Keratinocyte (primary cell): Measurements from ENCODE around the gene LRRC17. TPM values are rescaled to one million over a fixed set of nuclear protein-coding genes. Genes with fewer than 3 reads are reported as not detected.

Experiments used
- DNase-seq: peaks from one replicate; pipeline ENCODE4 v3.0.0-alpha.2; 2011; ENCODE audit warnings: low read depth, missing footprints, low spot score
- FAIRE-seq: peaks from 2 replicates; lab custom pipeline; 2011; peaks lifted over from hg19 to GRCh38; lab: Jason Lieb, UNC
- H2AFZ ChIP-seq: 2 replicates; pipeline ENCODE4 v1.6.0; 2012; ENCODE audit warnings: low read length, control low read depth, inconsistent platforms; ENCODE audit not compliant: control insufficient read depth
- H3K27ac ChIP-seq: 2 replicates; pipeline ENCODE4 v1.5.1; 2011; ENCODE audit warnings: low read length; ENCODE audit not compliant: control insufficient read depth, insufficient read depth
- H3K27me3 ChIP-seq: 3 replicates; pipeline ENCODE4 v1.6.0; 2011; ENCODE audit warnings: low read length; ENCODE audit not compliant: control insufficient read depth, insufficient read depth; ENCODE audit errors: extremely low read depth
- H3K36me3 ChIP-seq, 2 experiments: 2 replicates in 1 of 2; 3 replicates in 1 of 2; pipeline ENCODE4 v1.5.1; 2011; ENCODE audit warnings: low read length in 2 of 2, mild to moderate bottlenecking in 1 of 2; ENCODE audit not compliant: control insufficient read depth in 2 of 2, insufficient read depth in 2 of 2; ENCODE audit errors: extremely low read depth in 1 of 2
- H3K4me1 ChIP-seq: 3 replicates; pipeline ENCODE4 v1.5.1; 2011; ENCODE audit warnings: low read length; ENCODE audit not compliant: control insufficient read depth, insufficient read depth; ENCODE audit errors: extremely low read depth
- H3K4me2 ChIP-seq: 3 replicates; pipeline ENCODE4 v1.6.0; 2011; ENCODE audit warnings: low read depth, low read length; ENCODE audit not compliant: control insufficient read depth, insufficient read depth; ENCODE audit errors: extremely low read depth
- H3K4me3 ChIP-seq, 3 experiments: fragments of 200-600 bp in 1 of 3; sonication (generic) in 1 of 3; 2 replicates in 2 of 3; 3 replicates in 1 of 3; pipeline ENCODE4 v1.5.1; 2011 to 2016; ENCODE audit warnings: low read length in 3 of 3, mild to moderate bottlenecking in 3 of 3, control low read depth in 2 of 3, inconsistent platforms in 1 of 3, low read depth in 1 of 3, mixed read lengths in 1 of 3, mixed run types in 1 of 3, moderate library complexity in 1 of 3; ENCODE audit not compliant: control insufficient read depth in 2 of 3, insufficient read depth in 2 of 3; ENCODE audit errors: extremely low read depth in 1 of 3
- H3K79me2 ChIP-seq: 2 replicates; pipeline ENCODE4 v1.6.0; 2012; ENCODE audit warnings: low read length; ENCODE audit not compliant: control insufficient read depth, insufficient read depth
- H3K9ac ChIP-seq: 3 replicates; pipeline ENCODE4 v1.6.0; 2011; ENCODE audit warnings: low read length; ENCODE audit not compliant: control insufficient read depth, insufficient read depth; ENCODE audit errors: extremely low read depth
- H3K9me1 ChIP-seq: 3 replicates; pipeline ENCODE4 v1.6.0; 2011; ENCODE audit warnings: low read length; ENCODE audit not compliant: control insufficient read depth, insufficient read depth; ENCODE audit errors: extremely low read depth
- H3K9me3 ChIP-seq: 2 replicates; pipeline ENCODE4 v1.5.1; 2012; ENCODE audit warnings: low read depth, low read length; ENCODE audit not compliant: control insufficient read depth
- H4K20me1 ChIP-seq: 3 replicates; pipeline ENCODE4 v1.6.0; 2011; ENCODE audit warnings: low read length; ENCODE audit not compliant: control insufficient read depth, insufficient read depth; ENCODE audit errors: extremely low read depth
- EZH2 ChIP-seq: IDR thresholded peaks from one replicate; pipeline ENCODE4 v1.6.1; 2012; ENCODE audit warnings: inconsistent platforms, mild to moderate bottlenecking, low read length, moderate library complexity
- dilution Hi-C: fragments of 300-500 bp; cut with MboI; formaldehyde crosslinking; loops from one replicate; pipeline ENCODE4 v1.7.0; 2020; ENCODE audit warnings: low sequenced_read_pairs; ENCODE audit not compliant: extremely low pct_ligation_motif_present
- polyA plus RNA-seq, 5 experiments: library from polyadenylated mRNA; depleted of rRNA in 3 of 5; stranded (reverse) in 3 of 5; stranded (forward) in 1 of 5; unstranded in 1 of 5; fragments of >200 nt; gene quantifications; 1 replicate in 1 of 5; 2 replicates in 3 of 5; 3 replicates in 1 of 5; pipeline versions ENCODE4 v1.2.1 to v1.2.3, GENCODE V29; 2011 to 2012; ENCODE audit warnings: missing spikeins in 2 of 5, low read depth in 1 of 5, low replicate concordance in 1 of 5
- TF ChIP-seq, protein P1 (sequence below), 3 experiments: IDR thresholded peaks in 1 of 3; conservative IDR thresholded peaks in 1 of 3; optimal IDR thresholded peaks in 1 of 3; 2 replicates in 2 of 3; 3 replicates in 1 of 3; pipeline versions ENCODE3 to v1.5.1; 2011; ENCODE audit warnings: low read length in 3 of 3, mild to moderate bottlenecking in 3 of 3, moderate library complexity in 2 of 3, control low read depth in 1 of 3, inconsistent platforms in 1 of 3; ENCODE audit not compliant: insufficient read depth in 2 of 3; ENCODE audit errors: extremely low read depth in 1 of 3

LRRC17 gene
- polyA plus RNA-seq, 1 donor (not counting 4 experiments of a cell fraction or from before 2014, with no cell fraction given): 0.20 TPM

DNA sequence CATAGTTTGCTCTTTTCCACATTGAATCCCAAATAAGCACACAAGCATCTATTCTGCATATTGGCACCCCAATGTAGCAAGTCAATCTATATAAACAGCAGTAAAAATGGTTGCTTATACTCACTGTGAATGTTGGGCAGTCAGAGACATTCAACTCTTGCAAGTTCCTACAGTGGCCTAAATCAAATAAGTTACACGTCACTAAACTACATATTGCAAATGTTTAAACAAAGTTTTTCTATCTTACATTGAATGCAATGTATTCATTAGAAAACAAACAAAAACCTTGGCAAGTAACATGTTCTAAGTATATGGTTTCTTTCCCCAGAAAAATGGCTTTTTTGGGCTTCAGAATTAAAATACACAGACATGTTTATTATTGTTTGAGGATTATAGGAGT is 19.0 kb downstream of the LRRC17 start:
- H3K36me3 ChIP-seq: no peaks in the 10 kb centered on the region
- no peak for DNase-seq
- no peaks in the 10 kb centered on the region for H4K20me1 ChIP-seq
- H2AFZ ChIP-seq: no peak overlapping the region
- H3K27me3 ChIP-seq: no peaks in the 10 kb centered on the region
- H3K9ac ChIP-seq: no peak overlapping the region
- no peaks in the 10 kb centered on the region for H3K9me1 ChIP-seq
- H3K4me2 ChIP-seq: no peak overlapping the region
- no peak overlapping the region for H3K27ac ChIP-seq
- FAIRE-seq: no peak
- H3K4me1 ChIP-seq: peaks cover 4% of the 10 kb centered on the region
- dilution Hi-C loops: no loop called here
- TF ChIP-seq EZH2: no peak
- TF ChIP-seq, protein P1, sequence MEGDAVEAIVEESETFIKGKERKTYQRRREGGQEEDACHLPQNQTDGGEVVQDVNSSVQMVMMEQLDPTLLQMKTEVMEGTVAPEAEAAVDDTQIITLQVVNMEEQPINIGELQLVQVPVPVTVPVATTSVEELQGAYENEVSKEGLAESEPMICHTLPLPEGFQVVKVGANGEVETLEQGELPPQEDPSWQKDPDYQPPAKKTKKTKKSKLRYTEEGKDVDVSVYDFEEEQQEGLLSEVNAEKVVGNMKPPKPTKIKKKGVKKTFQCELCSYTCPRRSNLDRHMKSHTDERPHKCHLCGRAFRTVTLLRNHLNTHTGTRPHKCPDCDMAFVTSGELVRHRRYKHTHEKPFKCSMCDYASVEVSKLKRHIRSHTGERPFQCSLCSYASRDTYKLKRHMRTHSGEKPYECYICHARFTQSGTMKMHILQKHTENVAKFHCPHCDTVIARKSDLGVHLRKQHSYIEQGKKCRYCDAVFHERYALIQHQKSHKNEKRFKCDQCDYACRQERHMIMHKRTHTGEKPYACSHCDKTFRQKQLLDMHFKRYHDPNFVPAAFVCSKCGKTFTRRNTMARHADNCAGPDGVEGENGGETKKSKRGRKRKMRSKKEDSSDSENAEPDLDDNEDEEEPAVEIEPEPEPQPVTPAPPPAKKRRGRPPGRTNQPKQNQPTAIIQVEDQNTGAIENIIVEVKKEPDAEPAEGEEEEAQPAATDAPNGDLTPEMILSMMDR (optimal IDR thresholded peaks at IDR 0.05 in 1 of 3, IDR thresholded peaks at IDR 0.05 in 1 of 3, conservative IDR thresholded peaks at IDR 0.05 in 1 of 3; ENCODE audit: extremely low read depth in 1 of 3, insufficient read depth in 2 of 3, low read length in 3 of 3): no peak
- H3K79me2 ChIP-seq: no peaks in the 10 kb centered on the region
- H3K4me3 ChIP-seq: no peak overlapping the region
- H3K9me3 ChIP-seq: no peaks in the 10 kb centered on the region

DNA sequence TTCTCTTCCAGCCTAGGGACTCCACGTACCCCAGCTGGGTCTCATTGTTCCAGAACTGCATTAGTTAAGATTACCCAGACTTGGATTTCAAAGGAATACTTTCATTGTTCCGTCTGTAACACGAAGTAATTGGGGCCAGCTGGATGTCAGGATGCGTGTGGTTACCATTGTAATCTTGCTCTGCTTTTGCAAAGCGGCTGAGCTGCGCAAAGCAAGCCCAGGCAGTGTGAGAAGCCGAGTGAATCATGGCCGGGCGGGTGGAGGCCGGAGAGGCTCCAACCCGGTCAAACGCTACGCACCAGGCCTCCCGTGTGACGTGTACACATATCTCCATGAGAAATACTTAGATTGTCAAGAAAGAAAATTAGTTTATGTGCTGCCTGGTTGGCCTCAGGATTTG is 21.0 kb downstream of the LRRC17 start:
- dilution Hi-C loops: no loop called here
- no peaks in the 10 kb centered on the region for H4K20me1 ChIP-seq
- H3K79me2 ChIP-seq: no peaks in the 10 kb centered on the region
- H3K9ac ChIP-seq: no peak overlapping the region
- no peak overlapping the region for H3K4me3 ChIP-seq
- H3K27me3 ChIP-seq: no peaks in the 10 kb centered on the region
- H3K36me3 ChIP-seq: no peaks in the 10 kb centered on the region
- no peaks in the 10 kb centered on the region for H3K4me1 ChIP-seq
- no peak overlapping the region for H3K4me2 ChIP-seq
- no peak for DNase-seq
- no peak for FAIRE-seq
- no peaks in the 10 kb centered on the region for H3K9me1 ChIP-seq
- no peak overlapping the region for H3K27ac ChIP-seq
- TF ChIP-seq, protein P1 (optimal IDR thresholded peaks at IDR 0.05 in 1 of 3, IDR thresholded peaks at IDR 0.05 in 1 of 3, conservative IDR thresholded peaks at IDR 0.05 in 1 of 3; ENCODE audit: extremely low read depth in 1 of 3, insufficient read depth in 2 of 3, low read length in 3 of 3): no peak
- TF ChIP-seq EZH2: no peak
- no peak overlapping the region for H2AFZ ChIP-seq
- no peaks in the 10 kb centered on the region for H3K9me3 ChIP-seq
